Adrenal gland (tissue), 12 donors: ENCODE measurements around the gene NCOA6. TPM values are rescaled to one million over a fixed set of nuclear protein-coding genes. Genes with fewer than 3 reads are reported as not detected.

Experiments used
- DNase-seq, 7 donors: peaks; one replicate each; pipeline ENCODE4 v3.0.0-alpha.2; 2019 to 2020
- H3K27ac ChIP-seq, 5 donors: fragments of 200-600 bp; sonication (generic) in 4 of 5; 1 replicate in 3 of 5; 2 replicates in 2 of 5; pipeline versions ENCODE4 v1.5.1 to v1.8.0; 2016 to 2020; ENCODE audit warnings: mild to moderate bottlenecking in 1 of 5
- H3K27me3 ChIP-seq: fragments of 200-600 bp; 2 replicates; pipeline ENCODE4 v1.8.0; 2021
- H3K36me3 ChIP-seq, 2 donors: fragments of 200-600 bp; replicated peaks in 1 of 2; 1 replicate in 1 of 2; 2 replicates in 1 of 2; pipeline versions ENCODE4 v1.5.1 to v1.8.0; 2018 to 2022
- H3K4me1 ChIP-seq, 2 donors: fragments of 200-600 bp; replicated peaks in 1 of 2; 1 replicate in 1 of 2; 2 replicates in 1 of 2; pipeline versions ENCODE4 v1.5.1 to v1.8.0; 2018 to 2021
- H3K4me3 ChIP-seq, 4 donors: fragments of 200-600 bp; sonication (generic) in 3 of 4; one replicate each; pipeline ENCODE4 v1.5.1; 2016 to 2018
- H3K9me3 ChIP-seq, 3 donors: fragments of 200-600 bp; sonication (generic) in 1 of 3; replicated peaks in 1 of 3; 1 replicate in 2 of 3; 2 replicates in 1 of 3; pipeline versions ENCODE4 v1.5.1 to v1.8.0; 2016 to 2021
- POLR2A ChIP-seq, 2 donors: fragments of 450-650 bp; IDR thresholded peaks; one replicate each; pipeline ENCODE4 v1.6.1; 2017; ENCODE audit warnings: antibody characterized with exemption in 2 of 2, mild to moderate bottlenecking in 2 of 2, moderate library complexity in 1 of 2
- WGBS, 4 donors: extraction: QIAGEN DNeasy Blood & Tissue Kit in 2 of 4; methylation state at CpG; one replicate each; pipeline versions ENCODE4 v1.1.5 to v1.1.7; 2013 to 2017; 5-methylcytosine and 5-hydroxymethylcytosine counted together
- intact Hi-C, 2 donors: fragments of 100-400 bp; cut with DNase I; formaldehyde crosslinking; loops; one replicate each; pipeline versions ENCODE4 v1.14.1 to v1.15.0; 2022 to 2023
- polyA plus RNA-seq, 3 donors: library from polyadenylated mRNA; stranded (reverse); fragments of 200-250 nt in 2 of 3; fragments of 350-450 nt in 1 of 3; fragmentation: Illumina TruSeq in 1 of 3; extraction: RNeasy Lipid Tissue Mini Kit (QIAGEN cat#74804) in 1 of 3; gene quantifications; one replicate each; pipeline ENCODE4 v1.2.3, GENCODE V29; 2013 to 2014
- total RNA-seq, 9 donors: library from RNA; depleted of rRNA in 4 of 9; stranded (reverse); fragments of >200 nt in 4 of 9; fragments of 120-200 nt in 1 of 9; fragmentation: NEBNext Ultra II Directional in 1 of 9; extraction: Animal tissue kit (Norgen Biotek cat#: 25700) in 1 of 9; gene quantifications; one replicate each; pipeline versions ENCODE4 v1.1.0 to v1.2.4, GENCODE V29; 2013 to 2023
- TF ChIP-seq, protein P1 (sequence below), 6 experiments: fragments of 450-650 bp in 4 of 6; fragments of 200-600 bp in 2 of 6; sonication (generic) in 1 of 6; IDR thresholded peaks; 1 replicate in 5 of 6; 2 replicates in 1 of 6; pipeline versions ENCODE4 v1.5.1 to v1.8.0; 2016 to 2021; ENCODE audit warnings: antibody characterized with exemption in 6 of 6, mild to moderate bottlenecking in 2 of 6, moderate library complexity in 1 of 6
- donor health status: healthy with polysubstance abuse.
- donor health status: Bipolar disorder and iron deficiency.
- donor health status: DM: yes; HTN: yes; CAD: no.
- donor health status: DM: no; HTN: no; CAD: no.
- donor health status: DM: no; HTN: no; CAD: no.
- donor health status: DM: yes; HTN: yes; CAD: no.

NCOA6 gene
- total and polyA plus RNA-seq, 12 donors = 12.2 to 58.2 (median 21.7) TPM

DNA sequence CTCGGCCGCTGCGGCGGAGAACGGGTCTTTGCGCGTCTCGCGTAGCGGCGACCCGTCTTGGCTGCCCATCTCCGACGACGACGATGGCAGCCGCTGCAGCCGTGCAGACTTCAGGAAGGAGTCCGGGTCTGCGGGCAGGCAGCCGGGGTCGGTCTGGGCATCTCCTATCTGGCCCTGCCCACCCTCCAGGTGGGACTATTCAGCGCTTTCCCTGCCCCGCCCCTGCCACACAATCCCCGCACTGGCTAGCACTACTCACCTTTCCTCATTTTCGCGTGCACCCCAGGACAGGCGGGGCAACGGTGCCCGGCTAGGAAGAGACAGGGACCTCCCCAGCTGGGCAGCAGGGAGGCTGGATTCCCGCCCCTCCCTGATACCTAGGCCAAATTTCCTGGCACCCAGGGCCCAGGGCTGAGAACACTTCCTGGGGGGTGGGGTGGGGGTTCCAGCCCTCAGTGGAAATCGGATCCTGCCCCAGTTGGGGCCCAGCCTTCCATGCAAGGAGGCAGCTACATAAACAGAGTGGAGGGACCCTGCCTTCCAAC, 38.0 kb upstream of the NCOA6 start:
- H3K4me1 ChIP-seq = no peaks in the 10 kb centered on the region
- H3K9me3 ChIP-seq = no peaks in the 10 kb centered on the region
- intact Hi-C loops = no loop called here
- whole genome bisulfite sequencing, 4 donors = 79 to 93% (median 88%) methylated on average over 16 to 32 of the region's 32 CpGs
- no peaks in the 10 kb centered on the region for H3K27me3 ChIP-seq
- H3K36me3 ChIP-seq = no peaks in the 10 kb centered on the region
- TF ChIP-seq, protein P1, sequence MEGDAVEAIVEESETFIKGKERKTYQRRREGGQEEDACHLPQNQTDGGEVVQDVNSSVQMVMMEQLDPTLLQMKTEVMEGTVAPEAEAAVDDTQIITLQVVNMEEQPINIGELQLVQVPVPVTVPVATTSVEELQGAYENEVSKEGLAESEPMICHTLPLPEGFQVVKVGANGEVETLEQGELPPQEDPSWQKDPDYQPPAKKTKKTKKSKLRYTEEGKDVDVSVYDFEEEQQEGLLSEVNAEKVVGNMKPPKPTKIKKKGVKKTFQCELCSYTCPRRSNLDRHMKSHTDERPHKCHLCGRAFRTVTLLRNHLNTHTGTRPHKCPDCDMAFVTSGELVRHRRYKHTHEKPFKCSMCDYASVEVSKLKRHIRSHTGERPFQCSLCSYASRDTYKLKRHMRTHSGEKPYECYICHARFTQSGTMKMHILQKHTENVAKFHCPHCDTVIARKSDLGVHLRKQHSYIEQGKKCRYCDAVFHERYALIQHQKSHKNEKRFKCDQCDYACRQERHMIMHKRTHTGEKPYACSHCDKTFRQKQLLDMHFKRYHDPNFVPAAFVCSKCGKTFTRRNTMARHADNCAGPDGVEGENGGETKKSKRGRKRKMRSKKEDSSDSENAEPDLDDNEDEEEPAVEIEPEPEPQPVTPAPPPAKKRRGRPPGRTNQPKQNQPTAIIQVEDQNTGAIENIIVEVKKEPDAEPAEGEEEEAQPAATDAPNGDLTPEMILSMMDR (IDR thresholded peaks at IDR 0.05) = no peak
- no peak for TF ChIP-seq POLR2A (IDR thresholded peaks at IDR 0.05)
- no peak overlapping the region for H3K4me3 ChIP-seq
- no peak for DNase-seq
- no peak overlapping the region for H3K27ac ChIP-seq

DNA sequence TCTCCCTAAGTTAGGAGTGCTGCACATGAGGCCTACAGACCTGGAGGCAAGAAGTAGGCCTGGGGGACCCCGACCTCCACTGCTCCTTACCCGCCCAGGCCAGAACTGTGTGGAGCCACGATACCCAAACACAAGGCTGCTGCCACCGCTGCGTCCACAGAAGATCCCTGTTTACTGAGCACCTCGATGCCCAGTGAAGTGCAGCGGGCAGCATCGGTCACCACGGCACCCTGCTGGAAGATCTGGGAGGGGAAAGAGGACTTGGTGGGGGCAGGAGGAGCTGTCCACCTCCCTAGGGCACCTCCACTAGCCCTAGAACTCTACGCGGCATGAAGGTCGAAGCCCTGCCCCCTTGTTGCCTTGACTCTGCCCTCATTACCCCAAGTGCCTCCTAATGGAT, 37.3 kb upstream of the NCOA6 start:
- TF ChIP-seq, protein P1 (IDR thresholded peaks at IDR 0.05) = no peak
- TF ChIP-seq POLR2A (IDR thresholded peaks at IDR 0.05) = no peak
- Histone ChIP-seq H3K36me3 (no peaks in the 10 kb centered on the region), H3K27me3 (no peaks in the 10 kb centered on the region), H3K9me3 (no peaks in the 10 kb centered on the region), H3K4me1 (no peaks in the 10 kb centered on the region), H3K27ac (no peak overlapping the region), H3K4me3 (no peak overlapping the region)
- intact Hi-C loops = no loop called here
- DNase-seq = no peak
- 86 to 92% (median 89%) methylated on average over 4 to 12 of the region's 12 CpGs for WGBS, 4 donors

DNA sequence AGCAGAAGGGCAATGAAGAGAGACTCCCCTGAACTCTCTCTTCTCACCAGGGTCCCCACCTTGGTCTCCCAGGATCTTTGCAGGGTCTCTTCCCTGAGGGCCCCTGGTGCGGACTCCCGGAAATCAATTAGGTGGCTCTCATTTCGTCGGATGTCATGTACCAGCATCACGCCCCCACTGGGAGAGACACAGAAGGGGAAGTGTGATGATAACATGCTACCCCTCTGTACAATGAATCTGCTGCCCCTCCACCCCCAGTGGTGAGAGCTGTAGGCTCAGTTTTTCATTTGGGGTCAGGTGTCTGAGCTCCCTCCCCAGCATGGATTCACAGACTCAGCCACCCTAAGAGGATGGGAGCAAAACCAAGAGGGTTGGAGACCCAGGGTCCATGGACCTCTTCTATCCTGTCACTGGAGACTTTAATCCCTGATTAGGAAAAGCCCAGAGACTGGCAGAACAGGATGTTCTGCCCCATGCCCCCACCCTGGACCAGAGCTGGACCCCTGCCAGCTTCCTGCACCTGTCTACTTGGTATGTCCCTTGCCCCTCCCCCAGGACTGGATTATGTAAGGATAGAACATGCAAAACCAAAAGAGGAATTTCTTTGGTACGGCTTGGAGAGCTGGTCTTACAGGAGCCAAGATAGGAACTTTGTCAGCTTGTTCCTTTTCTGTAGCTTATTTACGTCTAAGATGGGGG, 36.1 kb upstream of the NCOA6 start:
- no peaks in the 10 kb centered on the region for H3K9me3 ChIP-seq
- H3K4me3 ChIP-seq = no peak overlapping the region
- intact Hi-C loops = no loop called here
- no peaks in the 10 kb centered on the region for H3K4me1 ChIP-seq
- no peak overlapping the region for H3K27ac ChIP-seq
- DNase-seq = no peak
- H3K27me3 ChIP-seq = no peaks in the 10 kb centered on the region
- 88 to 93% (median 93%) methylated on average over 5 to 7 of the region's 7 CpGs for WGBS, 4 donors
- no peak for TF ChIP-seq POLR2A (IDR thresholded peaks at IDR 0.05)
- TF ChIP-seq, protein P1 (IDR thresholded peaks at IDR 0.05) = no peak
- H3K36me3 ChIP-seq = no peaks in the 10 kb centered on the region

DNA sequence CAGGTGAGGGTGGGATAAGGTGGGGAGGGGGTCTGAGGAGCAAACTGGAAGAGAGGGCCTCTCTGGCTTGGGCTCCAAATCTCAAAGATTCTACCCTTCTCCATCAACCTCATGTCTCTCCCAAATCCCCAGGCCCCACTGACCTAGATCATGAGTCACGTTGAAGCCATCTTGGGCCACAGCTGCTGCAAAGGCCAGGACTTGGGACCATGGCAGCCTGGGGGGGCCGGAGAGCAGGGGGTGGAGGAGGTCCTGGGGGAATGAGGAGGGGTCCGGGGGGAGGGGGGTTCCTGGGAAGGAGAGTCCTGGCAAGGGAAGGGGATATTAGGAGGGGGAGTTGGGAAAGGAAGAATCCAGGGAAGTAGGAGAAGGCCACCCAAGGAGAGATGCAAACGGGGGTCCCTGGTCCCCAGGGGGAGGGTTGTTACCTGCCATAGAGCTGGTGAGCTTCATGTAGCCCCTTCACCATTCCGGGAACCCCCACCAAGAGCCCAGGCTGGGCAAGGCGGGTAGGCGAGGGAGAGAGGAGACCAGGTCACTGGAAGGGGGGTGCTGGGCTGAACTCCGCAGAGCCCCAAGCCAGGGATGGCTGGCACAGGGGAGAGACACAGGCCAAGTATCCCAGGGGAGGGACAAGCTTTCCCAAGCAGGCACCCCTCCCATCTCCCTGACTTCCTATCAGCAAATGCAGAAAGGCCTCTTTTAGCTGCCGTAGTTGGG, 34.5 kb upstream of the NCOA6 start:
- WGBS, 4 donors = 88 to 96% (median 93%) methylated on average over 6 to 9 of the region's 9 CpGs
- Histone ChIP-seq H3K36me3 (no peaks in the 10 kb centered on the region), H3K9me3 (no peaks in the 10 kb centered on the region), H3K27me3 (no peaks in the 10 kb centered on the region), H3K27ac (no peak overlapping the region), H3K4me3 (no peak overlapping the region), H3K4me1 (no peaks in the 10 kb centered on the region)
- DNase-seq = no peak
- TF ChIP-seq POLR2A (IDR thresholded peaks at IDR 0.05) = no peak
- TF ChIP-seq, protein P1 (IDR thresholded peaks at IDR 0.05) = no peak
- intact Hi-C loops = loop anchor here in 1 of 2 donors (10.0 kb wide), 2 partner anchors 355 to 575 kb away; partner anchors contain the start of gene GDF5
